Gastrocnemius medialis (tissue), 4 donors: ENCODE measurements around the gene ANO10. TPM values are rescaled to one million over a fixed set of nuclear protein-coding genes. Genes with fewer than 3 reads are reported as not detected.
A peak's percentile ranks its signal among the peaks of the same experiment; 100 is the strongest.

Experiments used
- ATAC-seq, 2 donors: fragments of 150-250 bp; one replicate each; pipeline ENCODE4 v1.9.1; 2016
- DNase-seq, 2 donors: peaks; one replicate each; pipeline ENCODE4 v3.0.0-alpha.2; 2019
- H3K27ac ChIP-seq, 4 donors: fragments of 200-600 bp; sonication (generic); 1 replicate in 1 of 4; 2 replicates in 3 of 4; pipeline ENCODE4 v1.5.1; 2016 to 2018; ENCODE audit warnings: mild to moderate bottlenecking in 2 of 4, moderate library complexity in 1 of 4
- H3K27me3 ChIP-seq, 3 donors: fragments of 200-600 bp; sonication (generic) in 2 of 3; 1 replicate in 1 of 3; 2 replicates in 2 of 3; pipeline versions ENCODE4 v1.5.1 to v1.6.0; 2016 to 2019; ENCODE audit warnings: mild to moderate bottlenecking in 1 of 3, moderate library complexity in 1 of 3
- H3K36me3 ChIP-seq, 2 donors: fragments of 200-600 bp; sonication (generic) in 1 of 2; one replicate each; pipeline ENCODE4 v1.5.1; 2017 to 2018
- H3K4me1 ChIP-seq, 2 donors: fragments of 200-600 bp; sonication (generic) in 1 of 2; one replicate each; pipeline ENCODE4 v1.5.1; 2016 to 2017; ENCODE audit warnings: mild to moderate bottlenecking in 2 of 2
- H3K4me3 ChIP-seq, 4 donors: fragments of 200-600 bp; sonication (generic) in 3 of 4; 1 replicate in 1 of 4; 2 replicates in 3 of 4; pipeline ENCODE4 v1.5.1; 2016 to 2019; ENCODE audit warnings: mild to moderate bottlenecking in 2 of 4
- H3K9me3 ChIP-seq, 3 donors: fragments of 200-600 bp; sonication (generic) in 2 of 3; 1 replicate in 1 of 3; 2 replicates in 2 of 3; pipeline ENCODE4 v1.5.1; 2016 to 2019
- CTCF ChIP-seq, 5 experiments: fragments of 450-650 bp in 3 of 5; fragments of 200-600 bp in 2 of 5; sonication (generic) in 2 of 5; IDR thresholded peaks in 4 of 5; conservative IDR thresholded peaks in 1 of 5; 1 replicate in 4 of 5; 2 replicates in 1 of 5; pipeline ENCODE4 v1.5.1; 2016 to 2019; ENCODE audit warnings: antibody characterized with exemption in 5 of 5, mild to moderate bottlenecking in 3 of 5, moderate library complexity in 3 of 5
- POLR2A ChIP-seq, 2 donors: fragments of 450-650 bp; IDR thresholded peaks; one replicate each; pipeline ENCODE4 v1.6.1; 2017; ENCODE audit warnings: antibody characterized with exemption in 2 of 2, mild to moderate bottlenecking in 2 of 2, moderate library complexity in 2 of 2
- in situ Hi-C, 4 donors: fragments of 200-750 bp; cut with MboI; loops; one replicate each; pipeline versions ENCODE4 v1.15.0 to v1.8.0; 2017; ENCODE audit warnings: low sequenced_read_pairs in 4 of 4
- intact Hi-C: fragments of 100-400 bp; cut with DNase I; formaldehyde crosslinking; loops from one replicate; pipeline ENCODE4 v1.15.1; 2023; ENCODE audit warnings: low total_unique reads
- total RNA-seq, 4 donors: library from RNA; depleted of rRNA; stranded (reverse); fragments of >200 nt; gene quantifications; one replicate each; pipeline versions ENCODE4 v1.1.0 to v1.2.3, GENCODE V29; 2016

ANO10 gene
- total RNA-seq, 4 donors from 2014 or later, result 6.9 to 8.1 (median 7.8) TPM

DNA sequence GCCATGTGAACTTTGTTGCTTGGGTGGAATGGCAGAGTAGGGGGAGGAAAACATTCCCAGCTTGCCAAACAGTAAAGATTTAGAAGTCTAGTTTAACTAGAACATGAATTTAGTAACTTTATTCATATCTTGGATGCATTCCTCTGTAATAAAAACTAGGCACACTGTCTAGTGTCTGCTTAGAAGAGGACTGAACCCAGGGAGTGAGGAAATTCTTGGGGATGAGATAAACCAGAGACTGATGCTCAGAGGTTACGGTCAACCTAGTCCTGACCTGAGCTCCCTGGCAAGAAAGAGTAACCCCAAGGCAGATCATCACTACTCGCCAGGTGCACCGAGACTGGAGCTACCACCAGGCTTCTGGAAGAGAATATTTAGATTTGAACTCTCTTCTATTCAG lies 277.3 kb downstream of the ANO10 start:
- in situ Hi-C loops, result no loop called here
- peak overlapping the region in 1 of 4 donors; percentile 22 for H3K27ac ChIP-seq
- intact Hi-C loops, result no loop called here

DNA sequence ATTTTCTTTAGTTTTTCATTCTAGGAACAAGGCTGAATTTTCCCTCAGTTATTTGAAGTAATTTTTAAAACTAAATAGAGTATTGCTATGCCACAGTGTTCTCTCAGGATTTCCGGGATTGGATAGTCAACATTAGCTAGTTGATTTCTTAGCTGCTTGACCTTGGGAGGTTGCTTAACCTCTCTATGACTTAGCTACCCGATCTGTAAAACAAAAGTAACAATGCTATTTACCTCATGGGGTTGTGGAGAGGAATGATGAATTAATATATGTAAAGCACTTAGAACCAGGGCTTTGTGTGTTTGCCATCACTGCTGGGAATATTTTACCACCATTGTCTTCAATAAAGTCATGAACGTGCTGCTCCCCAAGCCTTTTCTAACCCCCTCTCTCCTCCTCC lies 278.0 kb downstream of the ANO10 start:
- Histone ChIP-seq H3K27me3 (no peaks in the 10 kb centered on the region), H3K36me3 (peaks cover 4 to 92% of the 10 kb centered on the region in 2 donors), H3K9me3 (peaks cover 0 to 6% (median 0%) of the 10 kb centered on the region in 3 donors), H3K27ac (no peak overlapping the region), H3K4me3 (no peak overlapping the region), H3K4me1 (peaks cover 0 to 4% of the 10 kb centered on the region in 2 donors)
- DNase-seq (no peak), ATAC-seq (no peak)
- intact Hi-C loops (no loop called here), in situ Hi-C loops (no loop called here)
- TF ChIP-seq CTCF (IDR thresholded peaks at IDR 0.05 in 4 of 5, conservative IDR thresholded peaks at IDR 0.05 in 1 of 5) (no peak), POLR2A (IDR thresholded peaks at IDR 0.05) (no peak)

More for the DNA sequence above, 277.3 kb downstream of the ANO10 start:
- no peaks in the 10 kb centered on the region for H3K9me3 ChIP-seq
- TF ChIP-seq CTCF (IDR thresholded peaks at IDR 0.05 in 4 of 5, conservative IDR thresholded peaks at IDR 0.05 in 1 of 5), result no peak
- TF ChIP-seq POLR2A (IDR thresholded peaks at IDR 0.05), result no peak
- ATAC-seq (no peak), DNase-seq (no peak)
- no peaks in the 10 kb centered on the region for H3K27me3 ChIP-seq
- no peak overlapping the region for H3K4me3 ChIP-seq
- peaks cover 0 to 4% of the 10 kb centered on the region in 2 donors for H3K4me1 ChIP-seq
- peaks cover 4 to 92% of the 10 kb centered on the region in 2 donors for H3K36me3 ChIP-seq

GRCh38 chr3:43343185-43343584 lies 278.6 kb downstream of the ANO10 start:
- intact Hi-C loops, result no loop called here
- in situ Hi-C loops, result no loop called here
- Histone ChIP-seq H3K4me1 (peaks cover 0 to 4% of the 10 kb centered on the region in 2 donors), H3K27me3 (no peaks in the 10 kb centered on the region), H3K9me3 (peaks cover 0 to 8% (median 2%) of the 10 kb centered on the region in 3 donors), H3K36me3 (peaks cover 0 to 92% of the 10 kb centered on the region in 2 donors), H3K4me3 (no peak overlapping the region), H3K27ac (no peak overlapping the region)
- TF ChIP-seq POLR2A (IDR thresholded peaks at IDR 0.05), result no peak
- TF ChIP-seq CTCF (IDR thresholded peaks at IDR 0.05 in 4 of 5, conservative IDR thresholded peaks at IDR 0.05 in 1 of 5), result no peak
- ATAC-seq (no peak), DNase-seq (no peak)

GRCh38 chr3:43341788-43342187 lies 280.0 kb downstream of the ANO10 start:
- intact Hi-C loops, result no loop called here
- in situ Hi-C loops, result no loop called here
- no peak for TF ChIP-seq CTCF (IDR thresholded peaks at IDR 0.05 in 4 of 5, conservative IDR thresholded peaks at IDR 0.05 in 1 of 5)
- ATAC-seq, result no peak
- no peak overlapping the region for H3K4me3 ChIP-seq
- H3K27ac ChIP-seq, result no peak overlapping the region
- H3K27me3 ChIP-seq, result no peaks in the 10 kb centered on the region
- peaks cover 0 to 8% (median 7%) of the 10 kb centered on the region in 3 donors for H3K9me3 ChIP-seq
- DNase-seq, result no peak
- H3K4me1 ChIP-seq, result peaks cover 0 to 4% of the 10 kb centered on the region in 2 donors
- peaks cover 0 to 92% of the 10 kb centered on the region in 2 donors for H3K36me3 ChIP-seq

- TF ChIP-seq CTCF (IDR thresholded peaks at IDR 0.05 in 4 of 5, conservative IDR thresholded peaks at IDR 0.05 in 1 of 5), result no peak
- TF ChIP-seq POLR2A (IDR thresholded peaks at IDR 0.05), result no peak
- no peak overlapping the region for H3K27ac ChIP-seq
Observed at GRCh38 chr3:43340403-43340802, 281.4 kb downstream of the ANO10 start.

More at GRCh38 chr3:43340403-43340802, 281.4 kb downstream of the ANO10 start:
- intact Hi-C loops, result no loop called here
- Histone ChIP-seq H3K27me3 (no peaks in the 10 kb centered on the region), H3K36me3 (peaks cover 0 to 92% of the 10 kb centered on the region in 2 donors), H3K9me3 (peaks cover 0 to 18% (median 7%) of the 10 kb centered on the region in 3 donors), H3K4me1 (peaks cover 0 to 4% of the 10 kb centered on the region in 2 donors), H3K4me3 (no peak overlapping the region)
- in situ Hi-C loops, result no loop called here
- DNase-seq, result no peak
- ATAC-seq, result no peak
